Left cardiac atrium (tissue), 4 donors: ENCODE measurements around the gene COPB1. TPM values are rescaled to one million over a fixed set of nuclear protein-coding genes. Genes with fewer than 3 reads are reported as not detected.
A peak's percentile ranks its signal among the peaks of the same experiment; 100 is the strongest.

ENCODE experiments used
- ATAC-seq, 2 donors: fragments of 200-7000 bp; cut with Tn5 transposase; one replicate each; pipeline ENCODE4 v1.9.1; 2020; ENCODE audit warnings: mild to moderate bottlenecking in 2 of 2, moderate library complexity in 2 of 2
- DNase-seq: peaks from one replicate; pipeline ENCODE4 v3.0.0-alpha.2; 2020
- intact Hi-C, 2 donors: fragments of 100-400 bp; cut with DNase I; formaldehyde crosslinking; loops; one replicate each; pipeline versions ENCODE4 v1.14.1 to v1.15.1; 2022 to 2023
- total RNA-seq, 2 donors: library from RNA; stranded (reverse); fragmentation: NEBNext Ultra II Directional; extraction: Animal tissue kit (Norgen Biotek cat#: 25700); gene quantifications; one replicate each; pipeline ENCODE4 v1.2.1, GENCODE V29; 2021
- donor health status: DM: no; HTN: yes; CAD: no.
- donor health status: DM: no; HTN: yes; CAD: no; lungs with severe emphysema.
- donor health status: DM: yes; HTN: yes; CAD: no.
- donor health status: Dilated cardiomyopathy.

COPB1 gene
- total RNA-seq, 2 donors from 2014 or later = 53.3 to 64.2 TPM

DNA sequence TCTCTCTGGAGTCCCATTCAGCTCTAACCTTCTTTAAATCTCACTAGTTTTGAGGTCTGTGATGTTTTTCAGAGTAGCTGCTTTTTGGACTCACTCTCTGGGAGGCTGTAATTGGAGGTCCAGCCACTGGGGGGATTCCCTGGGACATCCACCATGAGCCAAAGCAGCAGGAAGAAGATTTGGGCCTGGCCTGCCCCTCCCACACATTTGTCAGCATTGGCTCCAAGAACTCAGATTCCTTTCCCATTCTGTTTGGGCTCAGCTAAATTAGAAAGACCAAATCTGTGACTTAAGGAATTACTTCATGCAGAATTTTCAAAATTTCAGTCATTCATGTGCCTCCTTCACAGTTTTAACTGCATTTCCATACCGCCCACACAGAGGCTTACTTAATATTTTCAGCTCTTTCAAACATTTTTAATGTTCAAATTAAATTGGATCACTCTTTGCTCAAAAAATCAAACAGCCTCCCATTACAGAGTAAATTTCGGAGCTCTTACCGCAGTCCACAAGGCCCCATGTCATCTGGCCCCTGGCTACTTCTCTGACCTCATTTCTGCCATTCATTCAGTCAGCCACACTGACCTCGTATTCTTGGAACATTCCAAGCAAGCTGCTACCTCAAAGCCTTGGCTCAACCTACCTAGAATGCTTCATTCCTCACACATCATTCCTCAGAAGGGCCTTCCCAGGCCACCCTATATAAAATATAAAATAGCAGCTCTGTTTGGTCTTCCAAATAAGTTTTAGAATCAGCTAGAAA, 86.1 kb downstream of the COPB1 start:
- intact Hi-C loops = no loop called here

DNA sequence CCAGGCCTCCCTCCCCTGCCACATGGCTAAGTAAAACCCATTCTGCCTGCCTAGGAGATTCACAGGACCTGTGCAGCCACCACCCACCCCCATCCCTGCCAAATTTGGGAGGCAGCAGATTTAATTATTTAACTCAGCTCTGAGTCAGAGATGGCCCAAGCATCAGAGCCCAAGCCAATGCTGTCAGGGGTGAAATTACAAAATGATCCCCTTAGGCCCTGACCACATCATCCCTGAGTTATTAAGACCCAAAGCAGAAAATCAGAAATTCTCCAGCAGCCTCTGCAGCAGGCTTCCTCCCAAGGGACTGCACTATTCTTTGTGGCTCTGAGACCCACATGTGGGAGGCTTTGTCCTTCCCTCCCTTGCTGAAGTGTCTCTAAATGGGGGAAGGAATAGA, 87.8 kb downstream of the COPB1 start:
- DNase-seq (peak; percentile 59), ATAC-seq (peak; percentile 82 to 86)
- intact Hi-C loops = no loop called here

More for the DNA sequence above, 86.1 kb downstream of the COPB1 start:
- peak; percentile 55 for DNase-seq
- ATAC-seq = peak; percentile 21 to 56

DNA sequence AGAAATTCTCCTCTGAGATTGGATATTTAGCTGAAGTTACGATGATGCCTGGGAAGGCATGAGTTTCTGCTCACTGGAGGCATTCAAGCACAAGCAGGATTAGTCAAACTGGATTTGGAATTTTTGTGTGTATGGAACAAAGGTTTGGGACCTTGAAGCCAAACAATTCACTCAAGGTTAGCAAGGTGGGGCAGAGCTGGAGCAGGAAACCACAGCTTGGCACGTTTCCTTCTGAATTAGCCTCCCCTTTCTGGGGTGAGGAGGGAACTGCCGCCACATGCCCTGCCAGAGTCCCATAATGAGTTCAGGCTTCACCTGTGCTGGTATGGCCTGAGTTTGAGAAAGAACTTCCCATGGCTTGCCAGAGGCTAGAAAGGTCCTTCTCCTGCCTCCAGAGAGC, 89.7 kb downstream of the COPB1 start:
- no peak for ATAC-seq
- intact Hi-C loops = no loop called here

DNA sequence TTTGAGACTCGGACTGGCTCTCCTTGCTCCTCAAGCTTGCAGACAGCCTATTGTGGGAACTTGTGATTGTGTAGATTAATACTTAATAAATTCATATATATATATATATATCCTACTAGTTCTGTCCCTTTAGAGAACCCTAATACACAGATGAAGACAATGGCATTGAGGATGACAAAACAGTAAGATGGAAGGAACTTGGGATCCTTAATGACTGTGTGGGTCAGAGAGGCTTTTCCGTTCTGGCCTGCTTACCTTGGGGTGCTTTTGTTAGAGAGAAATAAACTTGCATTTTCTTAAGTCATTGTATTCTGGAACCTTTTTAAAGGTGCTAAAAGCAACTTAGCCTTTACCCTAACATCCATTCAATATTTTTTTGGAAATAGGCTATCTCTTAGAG, 91.0 kb downstream of the COPB1 start:
- no peak for DNase-seq
- intact Hi-C loops = no loop called here
- no peak for ATAC-seq

More for the DNA sequence above, 89.7 kb downstream of the COPB1 start:
- no peak for DNase-seq

Other genes starting within 250 kb of the COPB1 start
- gene RRAS2, start 140.6 kb downstream of the COPB1 start, total RNA-seq = 10 to 100 TPM; 31.6 to 34.2 TPM
- 100 to 1,000 TPM in 1 of 2 donors, 10 to 100 TPM in 1; 99.6 to 123 TPM for gene PSMA1, start 20.6 kb upstream of the COPB1 start, total RNA-seq
- gene PDE3B, start 144.0 kb upstream of the COPB1 start, total RNA-seq = 10 to 100 TPM; 17.8 to 18.7 TPM